ENCODE measurements around the gene BTNL3.

The BTNL3 gene

GRCh38 chr5:181001947-181002346 lies 13.3 kb downstream of the BTNL3 start (continued):
- no peak for TF ChIP-seq CTCF (tag by site-specific recombination; IDR thresholded peaks at IDR 0.05)
- TF ChIP-seq ZNF610 (tag by site-specific recombination; IDR thresholded peaks at IDR 0.05; ENCODE audit: borderline replicate concordance), result no peak
- TF ChIP-seq, protein P1, sequence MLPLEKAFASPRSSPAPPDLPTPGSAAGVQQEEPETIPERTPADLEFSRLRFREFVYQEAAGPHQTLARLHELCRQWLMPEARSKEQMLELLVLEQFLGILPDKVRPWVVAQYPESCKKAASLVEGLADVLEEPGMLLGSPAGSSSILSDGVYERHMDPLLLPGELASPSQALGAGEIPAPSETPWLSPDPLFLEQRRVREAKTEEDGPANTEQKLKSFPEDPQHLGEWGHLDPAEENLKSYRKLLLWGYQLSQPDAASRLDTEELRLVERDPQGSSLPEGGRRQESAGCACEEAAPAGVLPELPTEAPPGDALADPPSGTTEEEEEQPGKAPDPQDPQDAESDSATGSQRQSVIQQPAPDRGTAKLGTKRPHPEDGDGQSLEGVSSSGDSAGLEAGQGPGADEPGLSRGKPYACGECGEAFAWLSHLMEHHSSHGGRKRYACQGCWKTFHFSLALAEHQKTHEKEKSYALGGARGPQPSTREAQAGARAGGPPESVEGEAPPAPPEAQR (tag by site-specific recombination; IDR thresholded peaks at IDR 0.05), result no peak
- no peak for TF ChIP-seq ZNF174 (tag by site-specific recombination; IDR thresholded peaks at IDR 0.05)
- no peak for TF ChIP-seq ZNF214 (tag by site-specific recombination; IDR thresholded peaks at IDR 0.05; ENCODE audit: borderline replicate concordance)
- TF ChIP-seq, protein P2, sequence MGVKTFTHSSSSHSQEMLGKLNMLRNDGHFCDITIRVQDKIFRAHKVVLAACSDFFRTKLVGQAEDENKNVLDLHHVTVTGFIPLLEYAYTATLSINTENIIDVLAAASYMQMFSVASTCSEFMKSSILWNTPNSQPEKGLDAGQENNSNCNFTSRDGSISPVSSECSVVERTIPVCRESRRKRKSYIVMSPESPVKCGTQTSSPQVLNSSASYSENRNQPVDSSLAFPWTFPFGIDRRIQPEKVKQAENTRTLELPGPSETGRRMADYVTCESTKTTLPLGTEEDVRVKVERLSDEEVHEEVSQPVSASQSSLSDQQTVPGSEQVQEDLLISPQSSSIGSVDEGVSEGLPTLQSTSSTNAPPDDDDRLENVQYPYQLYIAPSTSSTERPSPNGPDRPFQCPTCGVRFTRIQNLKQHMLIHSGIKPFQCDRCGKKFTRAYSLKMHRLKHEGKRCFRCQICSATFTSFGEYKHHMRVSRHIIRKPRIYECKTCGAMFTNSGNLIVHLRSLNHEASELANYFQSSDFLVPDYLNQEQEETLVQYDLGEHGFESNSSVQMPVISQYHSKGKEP (tag by site-specific recombination; IDR thresholded peaks at IDR 0.05), result no peak
- no peak for TF ChIP-seq ZNF677 (tag by site-specific recombination; IDR thresholded peaks at IDR 0.05)
- TF ChIP-seq ZBTB7A (tag by site-specific recombination; IDR thresholded peaks at IDR 0.05; ENCODE audit: low read depth), result no peak
- no peak for TF ChIP-seq REPIN1 (tag by site-specific recombination; IDR thresholded peaks at IDR 0.05; ENCODE audit: low read depth)
- TF ChIP-seq ZNF175 (tag by site-specific recombination; IDR thresholded peaks at IDR 0.05), result no peak
- TF ChIP-seq, protein P3, sequence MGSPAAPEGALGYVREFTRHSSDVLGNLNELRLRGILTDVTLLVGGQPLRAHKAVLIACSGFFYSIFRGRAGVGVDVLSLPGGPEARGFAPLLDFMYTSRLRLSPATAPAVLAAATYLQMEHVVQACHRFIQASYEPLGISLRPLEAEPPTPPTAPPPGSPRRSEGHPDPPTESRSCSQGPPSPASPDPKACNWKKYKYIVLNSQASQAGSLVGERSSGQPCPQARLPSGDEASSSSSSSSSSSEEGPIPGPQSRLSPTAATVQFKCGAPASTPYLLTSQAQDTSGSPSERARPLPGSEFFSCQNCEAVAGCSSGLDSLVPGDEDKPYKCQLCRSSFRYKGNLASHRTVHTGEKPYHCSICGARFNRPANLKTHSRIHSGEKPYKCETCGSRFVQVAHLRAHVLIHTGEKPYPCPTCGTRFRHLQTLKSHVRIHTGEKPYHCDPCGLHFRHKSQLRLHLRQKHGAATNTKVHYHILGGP (tag by site-specific recombination; IDR thresholded peaks at IDR 0.05), result no peak
- no peak for TF ChIP-seq ZNF155 (tag by site-specific recombination; IDR thresholded peaks at IDR 0.05)

DNA sequence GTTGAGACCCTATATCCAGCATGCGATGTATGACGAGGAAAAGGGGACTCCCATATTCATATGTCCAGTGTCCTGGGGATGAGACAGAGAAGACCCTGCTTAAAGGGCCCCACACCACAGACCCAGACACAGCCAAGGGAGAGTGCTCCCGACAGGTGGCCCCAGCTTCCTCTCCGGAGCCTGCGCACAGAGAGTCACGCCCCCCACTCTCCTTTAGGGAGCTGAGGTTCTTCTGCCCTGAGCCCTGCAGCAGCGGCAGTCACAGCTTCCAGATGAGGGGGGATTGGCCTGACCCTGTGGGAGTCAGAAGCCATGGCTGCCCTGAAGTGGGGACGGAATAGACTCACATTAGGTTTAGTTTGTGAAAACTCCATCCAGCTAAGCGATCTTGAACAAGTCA lies 17.1 kb downstream of the BTNL3 start:
- no peaks in the 10 kb centered on the region for H3K9me3 ChIP-seq (ENCODE audit: control insufficient read depth, insufficient read depth, low read depth, low read length)
- no peak overlapping the region for H3K4me3 ChIP-seq (ENCODE audit: low read depth, low read length)
- ChIA-PET CTCF (no interaction called here), POLR2A (no interaction called here)
- H3K27ac ChIP-seq (ENCODE audit: extremely low read depth, low read depth, low read length), result no peak overlapping the region
- H3K4me1 ChIP-seq (ENCODE audit: control insufficient read depth, insufficient read depth, low read length), result no peaks in the 10 kb centered on the region
- no peaks in the 10 kb centered on the region for H3K36me3 ChIP-seq (ENCODE audit: control insufficient read depth in 2 of 2, insufficient read depth in 1 of 2, low read length in 2 of 2)
- TF ChIP-seq, protein P4, sequence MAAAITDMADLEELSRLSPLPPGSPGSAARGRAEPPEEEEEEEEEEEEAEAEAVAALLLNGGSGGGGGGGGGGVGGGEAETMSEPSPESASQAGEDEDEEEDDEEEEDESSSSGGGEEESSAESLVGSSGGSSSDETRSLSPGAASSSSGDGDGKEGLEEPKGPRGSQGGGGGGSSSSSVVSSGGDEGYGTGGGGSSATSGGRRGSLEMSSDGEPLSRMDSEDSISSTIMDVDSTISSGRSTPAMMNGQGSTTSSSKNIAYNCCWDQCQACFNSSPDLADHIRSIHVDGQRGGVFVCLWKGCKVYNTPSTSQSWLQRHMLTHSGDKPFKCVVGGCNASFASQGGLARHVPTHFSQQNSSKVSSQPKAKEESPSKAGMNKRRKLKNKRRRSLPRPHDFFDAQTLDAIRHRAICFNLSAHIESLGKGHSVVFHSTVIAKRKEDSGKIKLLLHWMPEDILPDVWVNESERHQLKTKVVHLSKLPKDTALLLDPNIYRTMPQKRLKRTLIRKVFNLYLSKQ (tag by site-specific recombination; IDR thresholded peaks at IDR 0.05; ENCODE audit: borderline replicate concordance), result no peak
- TF ChIP-seq ZNF624 (tag by site-specific recombination; IDR thresholded peaks at IDR 0.05), result no peak
- no peak for TF ChIP-seq ZNF623 (tag by site-specific recombination; IDR thresholded peaks at IDR 0.05)
- no peak for TF ChIP-seq ZNF521 (tag by site-specific recombination; IDR thresholded peaks at IDR 0.05)
- no peak for TF ChIP-seq ZNF701 (tag by site-specific recombination; IDR thresholded peaks at IDR 0.05)
- TF ChIP-seq SETDB1 (IDR thresholded peaks at IDR 0.05; ENCODE audit: insufficient read length, low read length), result no peak
- TF ChIP-seq ZNF16 (tag by site-specific recombination; IDR thresholded peaks at IDR 0.05; ENCODE audit: low read depth), result no peak
- no peak for TF ChIP-seq MEIS1 (CRISPR knock-in tag; IDR thresholded peaks at IDR 0.05; ENCODE audit: borderline replicate concordance)
- no peak for TF ChIP-seq ZNF169 (tag by site-specific recombination; IDR thresholded peaks at IDR 0.05)
- no peak for TF ChIP-seq ZNF664 (tag by site-specific recombination; IDR thresholded peaks at IDR 0.05)
- TF ChIP-seq, protein P5, sequence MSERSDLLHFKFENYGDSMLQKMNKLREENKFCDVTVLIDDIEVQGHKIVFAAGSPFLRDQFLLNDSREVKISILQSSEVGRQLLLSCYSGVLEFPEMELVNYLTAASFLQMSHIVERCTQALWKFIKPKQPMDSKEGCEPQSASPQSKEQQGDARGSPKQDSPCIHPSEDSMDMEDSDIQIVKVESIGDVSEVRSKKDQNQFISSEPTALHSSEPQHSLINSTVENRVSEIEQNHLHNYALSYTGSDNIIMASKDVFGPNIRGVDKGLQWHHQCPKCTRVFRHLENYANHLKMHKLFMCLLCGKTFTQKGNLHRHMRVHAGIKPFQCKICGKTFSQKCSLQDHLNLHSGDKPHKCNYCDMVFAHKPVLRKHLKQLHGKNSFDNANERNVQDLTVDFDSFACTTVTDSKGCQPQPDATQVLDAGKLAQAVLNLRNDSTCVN (tag by site-specific recombination; optimal IDR thresholded peaks at IDR 0.05), result no peak
- no peak for TF ChIP-seq ZNF560 (tag by site-specific recombination; IDR thresholded peaks at IDR 0.05; ENCODE audit: borderline replicate concordance)
- TF ChIP-seq, protein P6, sequence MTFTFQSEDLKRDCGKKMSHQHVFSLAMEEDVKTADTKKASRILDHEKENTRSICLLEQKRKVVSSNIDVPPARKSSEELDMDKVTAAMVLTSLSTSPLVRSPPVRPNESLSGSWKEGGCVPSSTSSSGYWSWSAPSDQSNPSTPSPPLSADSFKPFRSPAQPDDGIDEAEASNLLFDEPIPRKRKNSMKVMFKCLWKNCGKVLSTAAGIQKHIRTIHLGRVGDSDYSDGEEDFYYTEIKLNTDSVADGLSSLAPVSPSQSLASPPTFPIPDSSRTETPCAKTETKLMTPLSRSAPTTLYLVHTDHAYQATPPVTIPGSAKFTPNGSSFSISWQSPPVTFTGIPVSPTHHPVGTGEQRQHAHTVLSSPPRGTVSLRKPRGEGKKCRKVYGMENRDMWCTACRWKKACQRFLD (tag by site-specific recombination; IDR thresholded peaks at IDR 0.05), result no peak
- TF ChIP-seq ZNF391 (tag by site-specific recombination; IDR thresholded peaks at IDR 0.05; ENCODE audit: borderline replicate concordance, low read depth), result no peak
- TF ChIP-seq, protein P3 (tag by site-specific recombination; IDR thresholded peaks at IDR 0.05), result no peak
